Body of pancreas (tissue), 4 donors: ENCODE data around the gene CYSRT1.

Experiments used
- CTCF ChIP-seq, 7 experiments: fragments of 450-650 bp in 4 of 7; fragments of 200-600 bp in 3 of 7; sonication (generic) in 3 of 7; IDR thresholded peaks; one replicate each; pipeline ENCODE4 v1.5.1; 2016 to 2019; ENCODE audit warnings: antibody characterized with exemption in 7 of 7
- POLR2A ChIP-seq, 3 donors: fragments of 450-650 bp; IDR thresholded peaks; one replicate each; pipeline ENCODE4 v1.6.1; 2016; ENCODE audit warnings: antibody characterized with exemption in 3 of 3, mild to moderate bottlenecking in 2 of 3

GRCh38 chr9:137247135-137247915 lies 22.4 kb downstream of the CYSRT1 start:
- TF ChIP-seq POLR2A (IDR thresholded peaks at IDR 0.05) (no peak), CTCF (IDR thresholded peaks at IDR 0.05) (no peak)
